HG03432 (cell line): Measurements from ENCODE around the gene GFRA1.

Source experiments
- ATAC-seq: cut with Tn5 transposase; IDR thresholded peaks from one replicate; pipeline ENCODE4 v1.9.1; 2021; ENCODE audit warnings: mild to moderate bottlenecking, moderate library complexity; ENCODE audit not compliant: unreplicated experiment

GFRA1 gene, protein sequence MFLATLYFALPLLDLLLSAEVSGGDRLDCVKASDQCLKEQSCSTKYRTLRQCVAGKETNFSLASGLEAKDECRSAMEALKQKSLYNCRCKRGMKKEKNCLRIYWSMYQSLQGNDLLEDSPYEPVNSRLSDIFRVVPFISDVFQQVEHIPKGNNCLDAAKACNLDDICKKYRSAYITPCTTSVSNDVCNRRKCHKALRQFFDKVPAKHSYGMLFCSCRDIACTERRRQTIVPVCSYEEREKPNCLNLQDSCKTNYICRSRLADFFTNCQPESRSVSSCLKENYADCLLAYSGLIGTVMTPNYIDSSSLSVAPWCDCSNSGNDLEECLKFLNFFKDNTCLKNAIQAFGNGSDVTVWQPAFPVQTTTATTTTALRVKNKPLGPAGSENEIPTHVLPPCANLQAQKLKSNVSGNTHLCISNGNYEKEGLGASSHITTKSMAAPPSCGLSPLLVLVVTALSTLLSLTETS

DNA sequence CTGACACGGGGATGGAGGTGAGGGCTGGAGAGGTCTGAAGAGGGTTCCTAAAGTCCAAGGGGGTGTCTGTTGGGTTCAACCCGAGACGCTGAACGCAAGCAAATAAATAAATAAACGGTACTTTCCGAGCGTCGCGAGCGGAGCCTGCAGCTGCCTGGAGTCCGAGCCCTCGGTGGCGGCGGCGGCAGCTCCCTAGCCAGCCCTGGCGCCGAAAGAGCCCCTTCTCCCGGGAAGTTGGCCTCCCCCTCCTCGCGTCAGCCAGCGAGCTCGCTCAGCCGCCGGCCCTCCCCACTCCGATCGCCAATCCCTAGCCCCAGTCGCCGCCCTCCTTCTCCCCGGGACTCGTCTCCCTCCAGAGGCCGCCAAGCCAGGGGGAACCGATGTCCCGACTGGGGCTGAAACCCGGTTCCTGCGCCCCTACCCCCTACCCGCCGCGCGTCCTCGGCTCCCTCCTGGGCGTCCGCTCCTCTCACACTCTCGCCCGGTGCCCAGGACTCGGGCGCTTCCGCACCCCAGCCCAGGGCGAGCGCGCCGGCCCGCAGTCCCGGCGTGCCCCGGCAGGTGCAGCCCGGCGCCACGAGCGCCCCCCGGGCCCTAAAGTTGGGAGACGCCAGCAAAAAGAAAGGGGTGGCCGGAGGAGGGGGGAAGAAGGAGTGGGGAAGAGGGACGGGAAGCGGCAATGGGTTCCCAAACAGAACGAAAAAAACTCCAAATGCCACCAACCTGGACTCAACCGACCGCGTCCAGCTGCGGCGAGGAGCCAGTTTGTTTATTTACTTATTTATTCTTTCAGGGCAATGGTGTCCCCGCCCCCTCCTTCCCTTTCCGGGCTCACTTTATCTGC is at the start of gene GFRA1:
Gene GFRA1, minus strand, starts transcription at position 767 of the 844 bp plus-strand sequence. CDS start 1,177 bp downstream, outside the sequence.
- ATAC-seq = peak; percentile 54

DNA sequence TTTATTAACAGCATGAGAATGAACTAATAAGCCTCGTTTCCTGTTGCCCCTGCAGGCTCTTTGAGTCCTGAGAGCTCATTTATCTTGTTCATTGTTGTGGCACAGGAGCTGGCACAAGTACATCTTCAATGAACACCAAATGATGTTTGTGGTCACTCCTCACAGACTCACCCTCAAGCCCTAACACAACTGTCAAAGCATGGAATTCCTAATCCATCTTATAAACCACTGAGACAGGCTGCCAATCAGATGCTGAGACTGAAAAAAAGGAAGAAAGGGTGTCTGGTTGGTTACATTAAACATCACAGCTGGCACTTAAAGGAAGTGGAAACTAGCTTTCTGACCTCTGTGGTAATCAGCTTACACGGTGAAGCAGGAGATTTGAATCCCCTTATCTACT is 43.5 kb upstream of the GFRA1 start:
- no peak for ATAC-seq

DNA sequence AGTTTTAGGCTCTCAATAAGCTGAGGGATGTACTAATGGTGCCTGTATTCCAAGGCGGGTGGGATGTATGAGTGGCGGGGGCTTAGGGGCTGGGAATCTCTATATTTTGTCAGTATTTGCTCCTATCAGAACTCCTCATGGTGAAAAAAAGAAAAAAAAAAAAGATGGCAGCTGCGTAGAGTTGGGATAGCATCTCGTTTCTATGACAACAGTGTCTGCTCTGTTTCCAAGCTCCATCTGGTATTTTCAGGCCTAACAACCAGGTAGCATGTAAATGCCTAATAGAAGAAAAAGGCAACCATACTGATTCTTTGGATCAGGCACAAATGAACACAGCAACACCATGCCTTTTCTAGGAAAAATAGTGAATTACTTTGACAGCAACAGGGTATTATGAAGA is 39.5 kb upstream of the GFRA1 start:
- no peak for ATAC-seq

DNA sequence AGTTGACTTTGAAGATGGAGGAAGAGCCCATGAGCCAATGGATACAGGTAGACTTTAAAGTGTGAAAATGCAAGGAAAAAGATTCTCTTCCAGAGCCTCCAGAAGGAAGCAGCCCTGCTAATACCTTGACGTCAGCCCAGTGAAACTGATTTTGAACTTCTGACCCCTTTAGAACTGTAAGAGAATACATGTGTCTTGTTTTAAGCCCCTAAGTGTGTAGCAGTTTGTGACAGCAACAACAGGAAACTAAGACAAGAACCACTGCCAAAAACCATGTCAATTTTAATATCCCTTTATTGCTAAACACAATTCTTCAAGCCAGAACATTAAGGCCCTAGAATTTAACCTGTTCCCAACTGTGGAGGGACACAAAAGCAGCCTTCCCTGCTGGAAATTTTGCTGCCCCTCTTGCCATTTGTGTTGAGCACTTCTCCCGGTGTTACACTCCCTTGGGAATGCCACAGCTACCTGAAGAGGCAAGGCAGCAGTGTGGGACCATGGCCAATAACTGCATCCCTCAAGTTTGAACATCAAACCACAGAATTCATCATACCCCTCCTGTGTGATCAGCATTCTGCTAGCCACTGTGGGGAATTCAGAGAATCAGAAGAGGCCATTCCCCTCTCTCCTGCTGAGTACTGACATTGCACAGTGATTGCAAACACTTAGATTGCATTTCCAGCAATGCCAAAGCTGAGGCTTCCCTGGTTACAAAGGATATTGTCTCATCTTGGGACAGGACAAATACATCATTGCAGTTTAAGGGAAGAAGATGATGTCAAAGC is 38.9 kb upstream of the GFRA1 start:
- no peak for ATAC-seq

DNA sequence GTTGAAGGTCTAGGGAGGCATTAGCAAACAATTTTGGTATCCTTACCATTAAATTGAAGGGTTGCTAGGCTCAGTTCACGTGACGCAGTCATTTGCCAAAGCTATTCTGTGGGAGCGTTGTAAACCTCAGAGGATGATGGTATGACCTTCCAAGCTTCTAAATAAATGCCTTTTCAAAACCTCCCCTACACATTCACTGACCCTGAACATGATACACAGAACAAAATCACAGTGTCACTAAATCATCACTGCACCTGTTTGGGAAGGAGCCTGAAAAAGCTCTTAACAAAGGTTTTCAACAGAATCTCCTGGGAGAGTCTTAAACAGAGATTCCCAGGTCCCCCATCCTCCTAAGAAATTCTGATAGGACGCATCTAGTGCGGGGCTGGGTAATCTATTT is 38.0 kb upstream of the GFRA1 start:
- ATAC-seq = no peak

DNA sequence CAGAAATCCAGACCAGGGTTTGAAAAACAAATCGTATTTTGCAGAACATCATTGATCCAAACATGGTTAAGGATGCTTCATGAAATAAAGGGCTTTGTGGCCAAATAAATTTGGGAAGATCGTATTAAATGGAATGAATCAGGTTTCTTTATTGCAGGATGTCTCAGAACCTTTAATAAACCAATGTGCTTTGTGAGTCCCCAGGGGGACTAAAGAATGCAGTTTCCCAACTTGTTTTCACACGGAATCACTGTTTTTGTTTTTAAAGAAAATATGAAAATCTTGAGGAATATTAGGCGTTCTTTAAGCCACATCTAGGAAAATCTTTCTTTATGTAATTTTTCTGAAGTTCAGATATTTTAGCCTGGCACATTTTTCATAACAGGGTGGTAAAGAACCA is 34.4 kb upstream of the GFRA1 start:
- no peak for ATAC-seq

DNA sequence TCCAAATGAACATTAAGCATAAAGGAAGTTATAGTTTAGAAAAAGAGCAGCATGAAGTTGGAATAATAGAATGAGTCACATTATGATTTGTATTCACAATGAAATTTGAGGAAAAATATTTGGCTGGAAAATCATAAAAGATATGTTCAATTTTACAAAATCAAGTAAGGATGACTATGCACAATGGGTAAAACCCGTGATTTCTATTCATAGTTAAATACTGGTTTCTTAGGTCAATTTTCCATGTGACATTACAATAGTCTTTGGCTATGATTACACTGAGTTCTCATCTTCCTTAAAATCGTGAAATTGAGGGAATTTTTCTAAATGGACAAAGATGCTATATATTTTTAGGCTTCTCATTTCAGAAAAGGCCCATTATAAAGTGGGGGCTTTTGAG is 33.8 kb upstream of the GFRA1 start:
- no peak for ATAC-seq

DNA sequence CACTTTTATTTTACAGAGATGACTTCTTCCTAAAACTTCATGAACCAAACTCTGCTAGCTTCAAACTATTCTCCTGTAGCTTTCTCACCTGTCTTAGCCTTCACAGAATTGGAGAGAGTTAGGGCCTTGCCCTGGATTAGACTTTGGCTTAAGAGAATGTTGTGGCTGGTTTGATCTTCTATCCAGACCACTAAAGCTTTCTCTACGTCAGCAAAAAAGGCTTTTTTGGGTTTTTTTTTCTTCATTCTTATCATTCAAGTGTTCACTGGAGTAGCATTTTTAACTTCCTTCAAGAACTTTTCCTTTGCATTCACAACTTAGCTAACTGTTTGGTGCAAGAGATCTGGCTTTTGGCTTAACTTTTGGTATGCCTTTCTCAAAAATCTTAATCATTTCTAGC is 31.9 kb upstream of the GFRA1 start:
- no peak for ATAC-seq

DNA sequence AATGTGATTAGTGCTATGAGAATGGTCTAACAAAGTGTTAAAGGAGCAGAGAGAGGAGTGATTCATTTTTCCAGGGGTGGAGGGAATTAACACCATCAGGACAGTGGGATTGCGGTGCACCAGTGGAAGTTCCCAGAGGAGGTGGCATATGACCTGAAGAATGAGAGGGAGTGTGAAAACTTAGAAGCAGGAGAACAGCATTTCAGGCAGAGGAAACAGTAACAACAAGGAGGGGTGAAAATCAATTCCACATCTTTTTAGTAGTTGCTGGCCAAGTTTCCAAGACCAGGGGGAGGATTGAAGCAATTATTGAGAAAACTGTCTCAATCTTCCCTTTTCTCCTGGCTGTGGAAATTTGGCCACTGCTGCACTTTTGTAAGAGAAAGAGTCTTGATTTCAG is 27.5 kb upstream of the GFRA1 start:
- ATAC-seq = no peak

DNA sequence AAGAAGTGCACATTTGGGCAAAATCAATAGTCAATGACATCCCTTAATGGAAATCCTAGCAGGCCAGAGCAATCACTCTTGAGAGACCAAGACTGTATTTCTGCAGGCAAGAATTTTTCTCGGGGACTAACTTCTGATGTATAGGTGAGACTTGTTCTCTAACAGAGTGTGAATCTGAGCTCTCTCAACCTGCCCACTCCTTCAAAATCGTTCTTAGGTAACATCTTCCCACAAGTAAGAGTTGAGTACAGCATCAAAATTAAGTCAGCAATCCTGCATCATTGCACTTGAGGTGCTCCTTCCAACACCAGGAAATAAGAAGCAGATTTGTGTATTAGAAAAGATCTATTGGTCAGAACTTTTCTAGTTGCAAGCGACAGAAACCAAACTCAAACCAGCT is 25.6 kb upstream of the GFRA1 start:
- ATAC-seq = no peak

DNA sequence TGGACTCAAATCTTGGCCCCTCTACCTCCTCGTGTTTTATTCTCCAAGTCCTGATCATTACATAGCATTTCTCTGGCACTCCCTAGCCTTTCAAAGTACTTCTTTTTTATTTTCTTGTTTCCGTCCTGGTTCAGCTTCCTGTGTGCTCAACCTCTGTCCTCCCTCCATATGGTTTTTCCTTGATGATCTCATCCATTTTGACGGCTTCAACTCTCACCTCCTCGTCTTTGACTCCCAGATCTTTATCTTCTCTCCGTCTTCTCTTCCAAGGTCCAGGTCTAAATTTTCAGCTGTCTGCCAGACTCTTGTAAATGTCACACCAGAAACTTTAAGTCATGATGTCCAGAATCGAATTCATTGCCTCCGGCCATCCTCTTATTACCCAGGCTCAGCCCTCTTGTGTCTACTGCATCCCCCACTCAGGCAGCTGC is 23.3 kb upstream of the GFRA1 start:
- no peak for ATAC-seq

DNA sequence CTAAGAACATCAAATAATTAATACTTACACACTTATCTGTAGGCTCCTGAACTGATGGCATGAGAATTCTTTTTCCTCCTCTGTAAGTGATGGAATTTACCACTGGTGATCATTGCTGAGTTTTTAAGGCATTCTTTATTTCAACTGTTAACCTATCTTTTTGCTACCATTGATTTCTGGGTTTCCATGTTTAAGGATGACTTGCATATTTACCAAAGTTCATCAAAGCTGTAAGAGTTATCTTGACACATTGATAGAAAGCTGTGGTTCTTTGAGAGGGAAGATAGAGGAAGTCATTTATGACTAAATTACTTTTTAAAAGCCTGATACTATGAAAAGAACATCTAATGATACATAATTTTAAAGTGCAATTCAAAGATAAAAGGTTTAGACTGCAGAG is 19.5 kb upstream of the GFRA1 start:
- ATAC-seq = no peak

DNA sequence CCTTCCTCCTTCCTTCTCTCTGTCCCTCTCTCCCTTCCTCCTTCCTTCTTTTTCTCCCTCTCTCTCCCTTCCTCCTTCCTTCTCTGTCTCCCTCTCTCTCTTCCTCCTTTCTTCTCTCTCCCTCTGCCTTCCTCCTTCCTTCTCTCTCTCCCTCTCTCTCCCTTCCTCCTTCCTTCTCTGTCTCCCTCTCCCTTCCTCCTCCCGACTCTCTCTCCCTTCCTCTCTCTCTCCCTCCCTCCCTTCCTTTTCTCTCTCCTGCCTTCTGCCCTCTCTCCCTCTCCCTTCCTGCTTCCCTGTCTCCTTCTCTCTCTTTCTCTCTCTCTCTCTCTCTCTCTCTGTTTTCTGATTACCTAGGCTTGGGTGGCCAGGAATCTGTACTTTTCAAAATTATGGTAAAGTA is 16.6 kb upstream of the GFRA1 start:
- ATAC-seq = no peak

DNA sequence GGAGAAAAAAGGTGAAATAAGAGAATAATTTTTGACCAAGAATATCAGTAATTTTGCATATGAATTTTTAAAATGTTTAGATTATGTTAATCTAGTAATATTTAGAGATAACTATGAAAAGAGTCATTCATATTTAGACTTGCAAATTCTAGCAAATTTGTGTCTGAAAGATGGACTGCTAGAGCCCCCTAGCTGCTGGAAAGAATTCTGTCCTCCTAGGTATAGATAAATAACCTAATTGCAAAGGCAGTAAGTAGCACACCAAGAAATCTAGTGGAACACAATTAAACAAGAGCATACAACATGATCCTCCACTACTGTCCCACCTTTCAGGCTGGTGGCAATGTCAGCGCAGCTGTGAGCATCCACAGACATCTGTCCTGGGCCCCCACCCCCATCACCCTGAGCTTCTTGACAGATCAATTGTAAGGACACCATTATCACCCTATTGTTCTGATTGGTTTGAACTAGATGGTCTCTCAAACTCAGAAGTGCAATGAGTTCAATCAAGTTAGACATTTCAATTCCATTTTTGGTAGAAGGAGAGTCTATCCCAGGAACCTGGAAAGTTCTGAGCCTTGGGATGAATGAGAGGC is 15.0 kb upstream of the GFRA1 start:
- no peak for ATAC-seq

DNA sequence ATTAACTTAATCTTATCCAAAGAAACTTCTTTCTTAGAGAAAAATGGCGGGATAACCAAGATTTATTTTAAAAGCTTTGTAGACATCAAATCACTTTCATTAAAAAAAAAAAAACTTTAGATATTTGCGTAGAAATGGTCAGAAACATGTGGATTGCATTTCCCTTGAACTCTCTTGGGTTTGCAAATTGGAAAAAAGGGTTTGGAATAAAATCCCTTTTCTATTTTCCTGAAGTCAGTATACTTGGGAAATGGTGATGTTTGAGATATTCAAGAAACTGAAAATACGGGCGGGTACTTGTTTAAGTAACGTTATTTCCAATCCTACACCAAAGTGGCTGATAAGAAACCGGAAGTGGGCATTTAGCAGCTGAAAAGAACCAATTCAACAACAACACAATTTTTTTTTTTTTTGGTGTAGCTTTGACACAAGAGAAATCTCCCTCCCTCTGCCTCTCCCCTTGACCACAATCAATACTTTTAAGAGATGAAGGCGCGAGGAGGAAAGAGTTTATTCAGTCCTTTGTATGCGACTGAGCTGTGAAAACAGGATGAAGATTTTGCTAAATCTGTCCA is 13.7 kb upstream of the GFRA1 start:
- ATAC-seq = no peak

DNA sequence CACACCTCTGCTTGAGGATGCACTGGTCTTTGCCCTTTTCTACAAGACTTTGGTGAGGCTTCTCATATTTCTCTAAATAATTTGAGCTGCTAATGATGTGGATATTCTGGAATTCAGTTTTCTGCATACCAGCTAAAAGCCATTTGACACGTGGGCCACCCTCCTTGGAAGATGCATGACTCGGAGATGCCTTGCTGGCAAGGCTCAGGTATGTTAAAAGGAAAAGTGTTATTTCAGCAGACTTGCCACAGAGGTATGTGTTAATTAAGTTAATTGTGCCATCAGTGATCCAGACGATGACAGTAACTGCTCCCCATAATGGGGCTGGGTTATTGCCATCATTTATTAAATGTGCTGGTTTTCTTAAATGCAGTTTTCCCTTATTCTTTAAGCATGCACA is 8.8 kb upstream of the GFRA1 start:
- ATAC-seq = no peak

DNA sequence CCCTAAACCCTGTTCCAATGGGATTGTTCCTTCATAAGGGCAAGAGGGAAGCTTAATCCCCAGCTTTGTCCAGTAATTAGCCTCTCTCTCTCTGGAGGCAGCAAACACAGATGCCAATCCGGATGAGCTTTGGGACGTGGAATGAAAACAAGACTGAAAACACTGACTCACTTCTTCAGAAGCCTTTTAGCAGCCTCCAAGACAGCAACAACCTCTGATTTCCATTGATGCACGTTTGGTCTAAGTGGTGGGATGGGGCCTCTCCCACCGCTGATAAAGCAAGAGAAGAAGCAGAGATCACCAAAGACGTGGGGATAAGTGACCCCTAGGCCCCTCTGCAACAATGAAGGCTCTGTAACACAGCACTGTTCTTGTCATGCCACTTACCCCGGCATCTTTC is 5.8 kb upstream of the GFRA1 start:
- no peak for ATAC-seq

DNA sequence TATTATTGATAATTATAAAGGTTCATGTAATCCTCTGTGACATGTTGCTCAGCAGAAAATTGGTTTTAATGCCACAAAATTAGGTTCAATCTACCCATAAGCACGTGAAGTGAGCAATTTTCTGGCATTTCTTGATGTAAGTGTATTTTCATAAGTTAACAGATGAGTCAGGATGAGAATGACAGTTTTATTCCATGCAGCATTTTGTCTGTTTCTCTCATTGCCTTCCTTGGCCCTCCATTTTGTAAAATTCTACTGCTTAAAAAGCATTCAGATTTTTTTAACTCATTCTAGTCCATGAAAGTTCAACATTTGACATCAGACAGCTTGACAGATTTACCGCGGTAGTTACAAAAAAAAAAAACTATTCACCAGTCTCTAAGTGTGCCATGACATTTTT is 4.0 kb upstream of the GFRA1 start:
- ATAC-seq = no peak

DNA sequence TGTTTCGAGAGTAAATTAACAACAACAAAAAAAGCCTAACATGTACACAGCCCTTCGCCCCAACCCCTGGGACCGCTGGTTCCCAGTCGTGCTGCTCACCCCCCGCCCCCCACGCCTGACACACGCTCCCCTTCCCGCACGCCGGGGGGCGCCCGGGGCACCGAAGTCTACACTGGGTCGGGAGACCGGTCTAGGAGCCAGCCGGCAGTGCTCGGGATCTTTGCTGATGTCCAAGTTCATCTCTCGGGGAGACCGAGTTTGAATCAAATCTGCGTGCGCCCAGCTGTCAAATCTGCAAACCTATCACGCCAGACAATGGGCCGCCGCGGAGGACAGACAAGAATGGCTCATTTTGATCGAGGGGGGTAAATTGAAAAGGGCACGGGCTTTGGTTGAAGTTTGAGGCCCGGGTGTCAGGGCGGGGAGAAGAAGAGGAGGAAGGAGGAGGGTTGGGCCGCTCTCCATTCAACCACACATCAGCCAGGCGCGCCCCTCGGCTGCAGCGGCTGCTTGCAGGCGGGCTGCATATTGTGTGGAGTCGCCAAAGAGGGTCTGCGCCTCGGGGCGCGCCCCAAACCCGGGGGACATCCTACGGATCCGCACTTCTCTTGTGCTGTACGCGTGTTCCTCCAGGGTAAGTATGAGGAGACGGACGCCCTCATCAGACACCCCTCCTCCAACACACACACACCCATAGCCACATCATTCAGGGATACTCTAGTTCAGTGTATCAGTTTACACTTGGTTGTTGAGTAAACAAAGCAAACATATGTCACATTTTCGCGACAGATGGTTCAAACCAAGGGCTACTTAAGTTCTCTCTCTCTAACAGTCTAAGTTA is 1.3 kb upstream of the GFRA1 start:
- ATAC-seq = no peak
